Sigmoid colon (tissue), 7 donors: Measurements from ENCODE around the gene TLCD2. TPM values are rescaled to one million over a fixed set of nuclear protein-coding genes. Genes with fewer than 3 reads are reported as not detected.

Experiments
- DNase-seq: peaks from one replicate; pipeline ENCODE4 v3.0.0-alpha.2; 2019
- H3K27ac ChIP-seq, 4 donors: fragments of 200-600 bp; sonication (generic); one replicate each; pipeline ENCODE4 v1.5.1; 2016 to 2019; ENCODE audit warnings: mild to moderate bottlenecking in 1 of 4
- H3K27me3 ChIP-seq, 3 donors: fragments of 200-600 bp; sonication (generic); one replicate each; pipeline ENCODE4 v1.5.1; 2019; ENCODE audit warnings: mild to moderate bottlenecking in 1 of 3
- H3K36me3 ChIP-seq, 4 donors: fragments of 200-600 bp; sonication (generic); one replicate each; pipeline ENCODE4 v1.5.1; 2016 to 2019
- H3K4me1 ChIP-seq, 4 donors: fragments of 200-600 bp; sonication (generic); one replicate each; pipeline ENCODE4 v1.5.1; 2017 to 2019
- H3K4me3 ChIP-seq, 4 donors: fragments of 200-600 bp; sonication (generic); one replicate each; pipeline ENCODE4 v1.5.1; 2017 to 2019; ENCODE audit warnings: mild to moderate bottlenecking in 2 of 4, moderate library complexity in 1 of 4
- H3K9me3 ChIP-seq, 4 donors: fragments of 200-600 bp in 3 of 4; sonication (generic) in 3 of 4; one replicate each; pipeline versions ENCODE4 v1.5.1 to v1.6.1; 2013 to 2019
- CTCF ChIP-seq, 4 experiments: fragments of 450-650 bp in 3 of 4; fragments of 200-600 bp in 1 of 4; IDR thresholded peaks; one replicate each; pipeline ENCODE4 v1.5.1; 2016 to 2019; ENCODE audit warnings: antibody characterized with exemption in 4 of 4, mild to moderate bottlenecking in 3 of 4, moderate library complexity in 2 of 4
- EP300 ChIP-seq, 4 donors: sonication (generic); formaldehyde crosslinking; IDR thresholded peaks; one replicate each; pipeline ENCODE4 v1.6.1; 2017; ENCODE audit warnings: antibody characterized with exemption in 4 of 4
- POLR2A ChIP-seq, 2 donors: fragments of 450-650 bp; IDR thresholded peaks; one replicate each; pipeline ENCODE4 v1.6.1; 2016; ENCODE audit warnings: antibody characterized with exemption in 2 of 2, mild to moderate bottlenecking in 2 of 2, moderate library complexity in 2 of 2
- POLR2AphosphoS5 ChIP-seq, 4 donors: sonication (generic); formaldehyde crosslinking; IDR thresholded peaks; one replicate each; pipeline ENCODE4 v1.6.1; 2017; ENCODE audit warnings: antibody characterized with exemption in 4 of 4
- WGBS, 2 donors: extraction: QIAGEN DNeasy Blood & Tissue Kit; methylation state at CpG; one replicate each; pipeline ENCODE4 v1.1.7; 2013; 5-methylcytosine and 5-hydroxymethylcytosine counted together
- intact Hi-C: fragments of 100-400 bp; cut with DNase I; formaldehyde crosslinking; loops from one replicate; pipeline ENCODE4 v1.15.1; 2023
- polyA plus RNA-seq, 3 donors: library from polyadenylated mRNA; stranded (reverse); fragments of 200-250 nt; gene quantifications; one replicate each; pipeline ENCODE4 v1.2.3, GENCODE V29; 2013
- total RNA-seq, 4 donors: library from RNA; depleted of rRNA; stranded (reverse); fragments of >200 nt; gene quantifications; one replicate each; pipeline ENCODE4 v1.1.0, GENCODE V29; 2016
- donor health status: healthy with polysubstance abuse.
- donor health status: Bipolar disorder and iron deficiency.
- donor health status: healthy.

Gene TLCD2
- total and polyA plus RNA-seq, 7 donors, result 2.6 to 23.2 (median 5.4) TPM

DNA sequence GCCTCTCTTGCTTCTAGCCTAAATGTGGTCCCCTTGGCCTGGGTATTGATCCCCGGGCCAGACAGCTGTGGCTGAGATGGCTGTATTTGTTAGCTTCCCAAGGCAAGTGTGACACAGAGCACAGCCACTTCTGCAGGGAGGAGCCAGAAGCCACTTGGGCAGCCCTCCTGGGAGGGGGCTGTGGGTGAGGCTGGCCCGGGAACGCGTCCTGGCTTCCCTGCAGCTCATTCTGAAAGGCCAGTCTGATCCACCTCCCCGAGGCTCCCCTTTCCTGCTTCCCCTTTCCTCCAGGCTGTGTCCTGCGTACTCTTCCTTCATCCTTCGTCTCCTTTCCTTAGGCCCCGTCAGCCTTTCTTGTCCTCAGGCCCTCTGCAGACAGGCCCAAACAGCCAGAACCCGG lies 40.5 kb upstream of the TLCD2 start:
- intact Hi-C loops, result no loop called here
- no peak for TF ChIP-seq CTCF (IDR thresholded peaks at IDR 0.05)
- no peak for TF ChIP-seq POLR2A (IDR thresholded peaks at IDR 0.05)
- TF ChIP-seq POLR2AphosphoS5 (IDR thresholded peaks at IDR 0.05), result no peak
- TF ChIP-seq EP300 (IDR thresholded peaks at IDR 0.05), result no peak
- Histone ChIP-seq H3K27me3 (no peaks in the 10 kb centered on the region), H3K4me1 (no peaks in the 10 kb centered on the region), H3K9me3 (no peaks in the 10 kb centered on the region), H3K27ac (no peak overlapping the region), H3K36me3 (no peaks in the 10 kb centered on the region), H3K4me3 (no peak overlapping the region)
- WGBS, 2 donors, result 78 to 85% methylated on average over 9 of the region's 9 CpGs
- no peak for DNase-seq

DNA sequence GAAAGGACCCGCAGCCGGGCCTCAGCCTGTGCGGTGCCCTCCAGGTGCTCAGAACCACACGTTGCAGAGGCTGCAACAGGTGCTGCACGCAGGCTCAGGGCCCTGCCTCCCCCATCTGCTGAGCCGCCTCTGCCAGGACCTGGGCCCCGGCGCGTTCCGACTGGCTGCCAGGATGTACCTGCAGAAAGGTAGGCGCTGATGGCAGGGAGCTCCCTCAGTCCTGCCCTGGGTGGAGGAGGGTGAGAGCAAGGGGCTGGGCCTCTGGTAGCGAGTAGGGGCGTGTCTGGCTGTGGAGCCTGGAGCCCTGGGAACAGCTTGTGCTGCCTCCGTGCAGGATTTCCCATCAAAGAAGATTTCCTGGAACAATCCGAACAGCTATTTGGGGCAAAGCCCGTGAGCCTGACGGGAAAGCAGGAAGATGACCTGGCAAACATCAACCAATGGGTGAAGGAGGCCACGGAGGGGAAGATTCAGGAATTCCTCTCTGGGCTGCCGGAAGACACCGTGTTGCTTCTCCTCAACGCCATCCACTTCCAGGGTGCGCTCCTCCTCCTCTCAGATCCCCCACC lies 36.9 kb upstream of the TLCD2 start:
- no peak for DNase-seq
- no peaks in the 10 kb centered on the region for H3K9me3 ChIP-seq
- no peaks in the 10 kb centered on the region for H3K36me3 ChIP-seq
- H3K27ac ChIP-seq, result peak overlapping the region in 1 of 4 donors; percentile 56
- H3K27me3 ChIP-seq, result no peaks in the 10 kb centered on the region
- intact Hi-C loops, result no loop called here
- TF ChIP-seq EP300 (IDR thresholded peaks at IDR 0.05) (peak; percentile 32 to 85 (median 59)), CTCF (IDR thresholded peaks at IDR 0.05) (no peak), POLR2AphosphoS5 (IDR thresholded peaks at IDR 0.05) (peak; percentile 13 to 75 (median 46))
- H3K4me1 ChIP-seq, result no peaks in the 10 kb centered on the region
- H3K4me3 ChIP-seq, result no peak overlapping the region
- 26 to 71% methylated on average over 22 of the region's 22 CpGs for WGBS, 2 donors

DNA sequence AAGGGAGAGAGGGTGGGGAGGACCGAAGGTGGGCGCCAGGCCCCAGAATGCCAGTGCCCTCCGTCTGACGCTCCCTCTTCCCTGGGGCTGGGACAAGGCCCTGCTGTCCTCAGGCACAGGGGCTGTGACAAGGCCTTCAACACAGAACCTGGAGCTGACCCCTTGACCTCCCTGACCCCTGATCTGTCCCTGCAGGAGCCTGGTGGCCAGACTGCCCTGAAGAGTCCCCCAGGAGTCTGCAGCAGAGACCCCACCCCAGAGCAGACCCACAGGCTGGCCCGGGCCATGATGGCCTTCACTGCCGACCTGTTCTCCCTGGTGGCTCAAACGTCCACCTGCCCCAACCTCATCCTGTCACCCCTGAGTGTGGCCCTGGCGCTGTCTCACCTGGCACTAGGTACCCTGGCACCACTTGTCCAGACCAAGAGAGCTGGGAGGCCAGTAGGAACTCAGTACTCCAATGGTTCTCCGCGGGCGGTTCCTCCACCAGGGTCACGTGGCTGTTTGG lies 35.4 kb upstream of the TLCD2 start:
- H3K4me3 ChIP-seq, result no peak overlapping the region
- no peaks in the 10 kb centered on the region for H3K36me3 ChIP-seq
- no peak overlapping the region for H3K27ac ChIP-seq
- H3K4me1 ChIP-seq, result no peaks in the 10 kb centered on the region
- 91 to 94% methylated on average over 12 of the region's 12 CpGs for WGBS, 2 donors
- DNase-seq, result no peak
- TF ChIP-seq CTCF (IDR thresholded peaks at IDR 0.05) (no peak), EP300 (IDR thresholded peaks at IDR 0.05) (no peak)
- intact Hi-C loops, result no loop called here
- H3K9me3 ChIP-seq, result no peaks in the 10 kb centered on the region
- no peaks in the 10 kb centered on the region for H3K27me3 ChIP-seq

DNA sequence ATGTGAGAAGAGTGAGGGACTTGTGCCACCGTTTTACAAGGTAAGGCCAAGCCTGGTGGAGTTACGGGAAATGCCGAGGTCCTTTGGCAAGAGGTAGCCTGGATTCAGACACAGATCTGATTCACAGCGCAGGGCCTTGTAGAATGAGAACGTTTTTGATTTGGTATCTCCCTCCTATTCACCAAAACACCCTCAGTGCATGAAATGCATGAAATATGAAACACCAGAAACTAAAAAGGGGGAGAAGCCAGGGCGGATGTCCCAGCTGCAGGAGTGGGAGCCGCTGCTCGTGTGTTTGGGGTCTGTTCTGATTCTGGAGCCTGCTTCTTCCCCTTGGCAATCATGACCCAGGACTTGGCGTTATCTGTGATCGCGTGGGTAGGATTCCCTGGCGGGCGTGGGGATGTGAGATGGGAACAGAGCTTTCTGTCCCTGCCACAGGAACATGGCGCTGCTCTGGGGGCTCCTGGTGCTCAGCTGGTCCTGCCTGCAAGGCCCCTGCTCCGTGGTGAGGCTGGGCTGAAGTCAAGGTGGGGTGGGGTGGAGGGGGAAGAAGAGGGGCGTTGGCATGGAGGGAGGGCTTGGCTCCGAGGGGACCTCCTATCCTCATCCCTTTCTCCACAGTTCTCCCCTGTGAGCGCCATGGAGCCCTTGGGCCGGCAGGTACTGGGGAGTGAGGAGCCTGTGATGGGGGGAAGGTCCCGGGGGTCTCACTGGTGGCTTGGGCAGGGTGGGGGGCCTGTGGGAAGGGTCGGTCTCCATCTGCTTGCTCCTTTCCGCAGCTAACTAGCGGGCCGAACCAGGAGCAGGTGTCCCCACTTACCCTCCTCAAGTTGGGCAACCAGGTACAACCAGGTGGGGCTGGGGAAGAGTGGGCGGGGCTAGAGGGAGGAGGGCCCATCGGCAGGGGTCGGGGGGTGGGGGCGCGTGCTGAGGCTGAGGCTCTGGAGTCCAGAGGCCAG lies 34.7 kb upstream of the TLCD2 start:
- H3K36me3 ChIP-seq, result no peaks in the 10 kb centered on the region
- no peaks in the 10 kb centered on the region for H3K27me3 ChIP-seq
- 75 to 84% methylated on average over 29 of the region's 29 CpGs for WGBS, 2 donors
- H3K27ac ChIP-seq, result no peak overlapping the region
- intact Hi-C loops, result no loop called here
- TF ChIP-seq POLR2A (IDR thresholded peaks at IDR 0.05) (no peak), EP300 (IDR thresholded peaks at IDR 0.05) (no peak), CTCF (IDR thresholded peaks at IDR 0.05) (no peak), POLR2AphosphoS5 (IDR thresholded peaks at IDR 0.05) (no peak)
- no peaks in the 10 kb centered on the region for H3K4me1 ChIP-seq
- DNase-seq, result no peak
- H3K4me3 ChIP-seq, result no peak overlapping the region
- no peaks in the 10 kb centered on the region for H3K9me3 ChIP-seq
